ENCODE measurements around the gene SOCS3.
A peak's percentile ranks its signal among the peaks of the same experiment; 100 is the strongest.

SOCS3 gene

GRCh38 chr17:78362232-78362631 lies 2.4 kb upstream of the SOCS3 start:
- no peak for TF ChIP-seq CTCF (conservative IDR thresholded peaks at IDR 0.05; ENCODE audit: low read depth, low read length)
- no peak for DNase-seq (ENCODE audit: low read depth)

GRCh38 chr17:78361225-78361701 lies 1.4 kb upstream of the SOCS3 start:
- no peak overlapping the region for H3K4me3 ChIP-seq (ENCODE audit: low read depth, low read length)
- DNase-seq (ENCODE audit: low read depth): no peak
- TF ChIP-seq CTCF (conservative IDR thresholded peaks at IDR 0.05; ENCODE audit: low read depth, low read length): no peak

More at GRCh38 chr17:78362232-78362631, 2.4 kb upstream of the SOCS3 start:
- no peak overlapping the region for H3K4me3 ChIP-seq (ENCODE audit: low read depth, low read length)

- H3K4me3 ChIP-seq (ENCODE audit: low read depth, low read length): peak overlapping the region; percentile 59
- DNase-seq (ENCODE audit: low read depth): peak; percentile 89
- peak; percentile 93 for TF ChIP-seq CTCF (conservative IDR thresholded peaks at IDR 0.05; ENCODE audit: low read depth, low read length)
Observed at GRCh38 chr17:78360371-78361224, 721 bp upstream of the SOCS3 start.

GRCh38 chr17:78359321-78359996 lies 418 bp downstream of the SOCS3 start:
- DNase-seq (ENCODE audit: low read depth): peak; percentile 72
- TF ChIP-seq CTCF (conservative IDR thresholded peaks at IDR 0.05; ENCODE audit: low read depth, low read length): no peak
- peak overlapping the region; percentile 96 for H3K4me3 ChIP-seq (ENCODE audit: low read depth, low read length)

- H3K4me3 ChIP-seq (ENCODE audit: low read depth, low read length): peak overlapping the region; percentile 96
- DNase-seq (ENCODE audit: low read depth): peak; percentile 82
- TF ChIP-seq CTCF (conservative IDR thresholded peaks at IDR 0.05; ENCODE audit: low read depth, low read length): peak; percentile 7
Observed at GRCh38 chr17:78358538-78359320, 1.1 kb downstream of the SOCS3 start.

- peak overlapping the region; percentile 96 for H3K4me3 ChIP-seq (ENCODE audit: low read depth, low read length)
- DNase-seq (ENCODE audit: low read depth): peak; percentile 51
- no peak for TF ChIP-seq CTCF (conservative IDR thresholded peaks at IDR 0.05; ENCODE audit: low read depth, low read length)
Observed at GRCh38 chr17:78357672-78358537, 2.0 kb downstream of the SOCS3 start.

All from choroid plexus epithelial cell (primary cell).